ENCODE data around the gene EPN2.

EPN2 gene

DNA sequence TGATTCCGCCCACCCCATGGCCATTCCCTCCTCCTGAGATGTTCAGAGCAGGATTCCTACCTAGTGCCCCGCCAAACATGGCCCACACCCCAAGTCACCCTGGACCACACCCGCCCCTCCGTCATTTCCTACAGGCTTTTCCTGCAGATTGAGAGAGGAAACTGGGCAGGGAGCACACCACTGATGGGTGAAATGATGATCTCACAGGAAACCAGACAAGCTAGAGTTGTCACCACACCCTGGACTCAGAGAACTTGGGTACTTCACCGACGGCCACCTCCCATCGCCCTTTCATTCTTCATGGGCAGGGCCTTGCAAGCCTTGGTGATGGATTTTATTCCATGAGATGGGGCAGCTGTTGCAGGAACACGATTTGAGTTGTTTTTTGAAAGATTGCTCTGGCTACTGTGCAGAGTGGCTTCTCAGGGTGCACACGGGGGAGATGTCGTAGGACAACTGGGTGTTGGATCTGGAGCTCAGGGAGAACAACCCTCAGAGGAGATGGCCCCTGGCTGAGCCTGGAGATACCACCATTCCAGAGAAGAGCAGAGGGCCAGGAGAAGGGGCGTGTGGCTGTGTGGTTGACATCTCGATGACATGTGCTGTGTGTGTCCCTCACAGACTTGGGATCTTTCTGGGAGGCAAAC lies 132.8 kb downstream of the EPN2 start:
- FAIRE-seq = no peak

DNA sequence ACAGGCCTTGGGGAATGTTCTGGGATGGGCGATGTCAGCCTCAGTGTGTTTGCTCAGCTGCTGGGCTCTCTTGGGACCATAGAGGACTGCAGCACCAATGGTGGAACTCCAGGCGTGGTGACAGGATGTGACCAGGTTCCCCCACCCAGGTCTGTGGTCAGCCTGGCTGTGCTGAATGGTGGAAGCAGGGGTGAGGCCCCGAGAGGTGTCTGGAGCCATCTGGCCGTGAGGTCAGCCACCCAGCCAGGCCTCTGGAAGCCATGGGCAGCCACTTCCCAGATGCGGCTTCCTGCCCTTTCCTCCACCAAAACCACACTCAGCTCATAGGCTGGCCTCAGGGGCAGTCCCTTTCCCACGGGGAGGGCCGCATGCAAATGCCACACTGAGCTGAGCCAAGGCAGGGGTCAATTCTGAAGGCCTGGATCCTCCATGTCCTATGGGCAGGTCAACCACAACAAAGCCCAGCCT lies 133.4 kb downstream of the EPN2 start:
- FAIRE-seq = no peak

DNA sequence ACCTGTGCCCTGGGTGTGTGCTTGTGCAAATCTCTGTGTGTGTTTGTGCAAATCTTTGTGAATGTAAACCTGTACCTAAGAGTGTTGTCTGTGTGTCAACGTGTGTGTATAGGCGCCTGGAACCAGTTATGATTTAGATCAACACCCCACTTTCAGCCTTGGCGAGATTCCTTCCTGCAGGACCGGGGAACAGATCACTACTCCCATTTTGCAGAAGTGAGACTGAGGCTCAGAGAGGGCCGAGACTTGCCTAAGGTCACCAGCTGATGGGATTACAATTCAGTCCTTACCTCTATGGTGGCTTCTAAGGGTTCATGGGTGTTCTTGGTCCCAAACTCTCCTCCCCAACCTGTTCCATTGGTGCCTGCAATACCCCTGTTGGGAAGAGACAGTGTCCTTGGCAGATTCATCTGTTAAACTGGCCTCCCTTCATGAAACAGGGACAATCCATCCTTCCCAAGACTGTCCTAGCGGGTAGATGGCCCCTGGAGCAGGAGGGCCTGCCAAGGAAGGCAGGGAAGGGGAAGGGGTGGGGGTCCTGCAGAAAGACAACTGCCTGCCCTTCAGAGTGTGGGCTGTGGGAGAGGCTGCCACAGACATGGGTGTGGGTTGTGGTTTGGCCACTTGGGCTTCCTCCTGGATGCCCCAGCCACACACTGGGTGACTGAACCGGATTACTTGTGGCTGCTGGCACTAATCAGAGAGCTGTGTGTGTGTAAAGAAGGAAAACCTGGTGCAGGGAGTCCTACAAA lies 134.3 kb downstream of the EPN2 start:
- no peak for FAIRE-seq

DNA sequence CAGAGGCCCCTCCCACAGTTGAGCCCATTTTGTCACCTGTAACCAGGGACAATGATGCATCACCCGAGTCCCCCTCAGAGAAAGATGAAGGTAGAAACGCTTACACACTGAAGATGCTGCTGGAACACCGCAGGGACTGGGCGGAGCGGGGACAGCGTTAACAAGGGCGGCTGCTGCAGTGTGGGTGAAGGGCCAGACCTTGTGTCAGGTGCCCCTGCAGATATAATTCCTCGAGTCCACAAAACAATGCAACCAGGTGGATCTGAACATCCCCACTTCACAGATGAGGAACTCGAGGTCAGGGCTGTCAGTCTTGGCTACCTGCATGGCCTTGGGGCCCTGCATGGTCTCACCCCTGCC lies 134.8 kb downstream of the EPN2 start:
- FAIRE-seq = no peak

DNA sequence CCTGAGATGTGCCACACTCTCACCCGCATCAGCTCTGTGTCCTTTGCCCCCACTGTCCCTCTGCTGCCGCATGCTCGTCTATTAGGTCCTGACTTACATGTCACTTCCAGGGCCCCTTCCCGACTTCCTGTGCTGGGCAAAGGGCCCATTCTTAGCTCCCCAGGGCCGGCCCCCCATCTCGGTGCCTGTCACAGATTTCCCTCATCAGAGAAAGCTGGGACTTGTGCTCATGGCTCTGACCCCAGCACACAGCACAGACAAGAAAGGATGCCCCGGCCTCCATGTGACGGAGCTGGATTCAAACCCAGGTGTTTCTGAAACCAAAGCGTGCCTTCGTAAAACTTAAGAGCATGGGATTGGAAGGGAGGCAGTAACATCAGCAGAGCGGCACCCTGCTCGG lies 135.3 kb downstream of the EPN2 start:
- FAIRE-seq = no peak

DNA sequence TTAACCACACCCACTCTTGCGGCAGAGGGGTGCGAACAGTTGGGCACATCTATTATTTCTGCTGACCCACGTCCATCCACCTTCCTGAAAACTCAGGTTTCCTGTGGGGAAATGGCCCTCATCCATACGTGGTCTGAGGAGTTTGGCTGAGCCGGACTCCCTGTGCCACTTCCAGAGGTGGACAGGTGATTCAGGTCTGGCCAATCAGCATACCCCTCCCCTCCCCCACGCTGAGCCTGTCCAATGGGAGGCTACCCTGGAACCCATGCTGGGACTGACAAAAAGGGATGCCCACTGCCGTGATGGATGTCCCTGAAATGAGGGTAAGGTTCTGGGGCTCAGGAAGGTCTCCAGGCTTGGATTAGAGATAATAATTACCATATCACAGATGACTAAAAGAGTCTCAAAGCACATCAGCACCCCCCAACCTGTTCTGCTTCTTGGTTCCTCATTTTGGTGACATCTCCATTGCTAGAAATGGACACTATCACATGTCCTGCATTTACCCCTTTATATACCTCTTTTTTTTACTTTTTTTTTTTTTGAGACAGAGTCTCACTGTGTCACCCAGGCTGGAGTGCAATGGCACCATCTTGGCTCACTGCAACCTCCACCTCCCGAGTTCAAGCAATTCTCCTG lies 135.8 kb downstream of the EPN2 start:
- FAIRE-seq = no peak

DNA sequence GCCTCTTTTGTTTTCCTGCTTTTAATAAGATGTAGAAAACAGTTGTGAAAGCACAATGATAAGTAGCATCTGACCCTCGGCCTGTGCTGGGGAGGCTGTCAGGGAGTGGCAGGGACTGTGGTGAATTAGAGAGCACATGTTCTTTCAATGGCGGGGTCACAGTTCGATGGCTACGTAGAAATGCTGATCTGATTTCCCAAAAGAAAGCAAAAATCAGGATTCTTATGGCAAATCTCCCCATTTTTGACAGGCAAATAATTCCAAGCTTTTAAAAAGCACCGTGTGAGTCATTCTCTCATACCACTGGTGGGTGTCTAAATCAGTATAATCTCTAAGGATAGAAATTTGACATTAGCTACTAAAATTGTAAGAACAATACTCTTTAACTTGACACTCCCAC lies 137.0 kb downstream of the EPN2 start:
- no peak for FAIRE-seq

DNA sequence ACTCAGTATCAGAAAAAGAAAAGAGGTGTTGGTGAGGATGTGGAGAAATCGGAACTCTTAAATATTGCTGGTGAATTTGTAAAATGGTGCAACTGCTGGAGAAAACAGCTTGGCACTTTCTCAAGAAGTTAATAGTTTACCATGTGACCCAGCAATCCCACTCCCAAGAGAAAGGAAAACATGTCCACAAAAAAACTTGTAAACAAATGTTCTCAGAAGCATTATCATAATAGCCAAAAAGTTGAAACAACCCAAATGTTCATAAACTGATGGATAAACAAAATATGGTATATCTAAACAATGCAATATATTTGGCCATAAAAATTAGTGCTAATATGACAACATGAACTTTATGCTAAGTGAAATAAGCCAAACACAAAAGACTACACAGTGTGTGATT lies 138.6 kb downstream of the EPN2 start:
- FAIRE-seq = no peak

DNA sequence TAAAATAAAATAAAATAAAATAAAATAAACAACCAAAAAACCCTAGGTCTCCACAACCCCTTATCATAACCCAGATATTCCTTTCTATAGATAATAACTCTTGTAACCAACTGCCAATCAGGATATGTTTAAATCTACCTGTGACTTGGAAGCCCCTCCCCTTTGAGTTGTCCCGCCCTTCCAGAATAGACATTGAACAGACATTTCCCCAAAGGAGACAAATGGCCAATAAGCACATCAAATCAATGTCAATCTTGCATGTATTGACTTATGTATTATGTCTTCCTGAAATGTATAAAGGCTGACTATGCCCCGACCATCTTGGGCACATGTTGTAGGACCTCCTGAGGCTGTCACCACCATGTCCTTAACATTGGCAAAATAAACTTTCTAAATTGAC lies 139.6 kb downstream of the EPN2 start:
- peak; percentile 45 for FAIRE-seq

DNA sequence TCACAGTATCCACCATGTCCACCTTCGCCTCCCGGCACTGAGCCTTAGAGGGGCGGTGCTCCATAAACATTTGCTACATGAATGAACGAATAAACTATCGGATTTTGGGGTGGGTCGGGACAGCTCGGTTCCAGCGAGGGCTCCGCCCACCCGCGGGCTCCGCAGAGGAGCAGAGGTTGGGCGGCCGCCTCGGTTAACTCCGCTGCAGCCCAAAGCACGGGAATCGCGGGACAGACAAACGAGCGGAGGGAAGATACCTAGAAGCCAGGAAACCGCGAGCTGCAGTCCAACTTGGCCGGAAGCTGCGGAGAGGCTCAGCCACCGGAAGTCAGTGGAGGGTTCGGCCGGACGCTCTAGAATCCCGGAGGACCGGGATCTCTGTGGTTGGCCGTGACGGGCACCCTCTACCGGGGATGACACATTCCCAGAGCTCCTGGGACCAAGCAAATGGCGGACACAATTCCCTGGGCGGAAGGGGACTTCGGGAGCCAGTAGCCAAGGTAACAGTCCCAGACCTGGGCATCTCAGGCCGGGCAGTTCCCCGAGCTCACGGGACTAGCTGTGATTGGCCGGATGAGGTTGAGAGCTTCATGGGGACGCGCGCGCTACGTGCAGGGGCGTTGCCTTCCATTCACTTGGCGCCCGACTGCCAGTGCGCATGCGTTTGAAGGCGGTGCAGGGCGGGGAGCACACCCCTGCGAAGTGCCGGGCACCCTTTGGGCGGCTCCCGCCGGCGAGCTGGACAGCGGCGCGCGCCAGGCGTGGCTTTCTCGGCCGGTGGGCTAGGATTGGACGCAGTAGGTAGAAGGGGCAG lies 140.6 kb downstream of the EPN2 start:
- peak; percentile 80 for FAIRE-seq

DNA sequence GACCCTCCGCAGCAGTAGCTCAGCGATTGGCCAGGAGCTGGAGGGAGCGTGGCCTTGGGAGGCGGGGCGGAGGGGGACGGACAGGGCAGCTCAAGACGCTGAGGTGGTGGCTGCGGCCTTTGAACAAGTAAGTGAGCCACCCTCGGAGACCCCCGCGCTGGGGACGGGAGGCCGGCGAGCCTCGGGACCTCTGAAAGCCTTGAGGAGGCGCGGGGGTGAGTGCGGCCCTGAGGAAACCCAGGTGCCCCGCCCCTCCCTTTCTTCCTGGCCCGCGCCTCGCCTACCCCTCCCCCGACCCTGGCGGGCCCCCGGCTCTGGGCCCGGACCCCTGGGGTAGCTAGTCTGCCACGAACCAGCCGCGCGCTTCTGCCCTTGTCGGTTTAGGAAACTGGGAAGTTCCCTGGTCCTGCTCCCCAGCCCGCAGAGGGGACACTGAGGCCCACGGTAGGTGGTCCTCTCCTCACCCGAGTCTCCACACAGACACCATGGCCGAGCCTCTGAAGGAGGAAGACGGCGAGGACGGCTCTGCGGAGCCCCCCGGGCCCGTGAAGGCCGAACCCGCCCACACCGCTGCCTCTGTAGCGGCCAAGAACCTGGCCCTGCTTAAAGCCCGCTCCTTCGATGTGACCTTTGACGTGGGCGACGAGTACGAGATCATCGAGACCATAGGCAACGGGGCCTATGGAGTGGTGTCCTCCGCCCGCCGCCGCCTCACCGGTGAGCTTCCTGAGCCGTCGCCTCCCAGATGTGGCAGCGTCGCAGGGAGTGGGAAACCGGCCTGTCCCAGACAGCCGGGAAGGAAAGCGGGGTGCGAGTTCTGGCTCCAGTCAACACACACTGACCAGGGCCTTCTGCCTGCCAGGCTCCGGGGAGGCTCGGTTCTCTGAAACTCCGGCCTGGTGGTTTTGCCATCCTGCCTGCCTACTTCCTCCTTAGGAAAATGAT lies 141.5 kb downstream of the EPN2 start, which contains the start of gene MAPK7:
MAPK7 (plus strand) TSS at position 83 of the 945 bp plus-strand sequence; CDS start at position 486, 403 bp downstream.
- FAIRE-seq = no peak

DNA sequence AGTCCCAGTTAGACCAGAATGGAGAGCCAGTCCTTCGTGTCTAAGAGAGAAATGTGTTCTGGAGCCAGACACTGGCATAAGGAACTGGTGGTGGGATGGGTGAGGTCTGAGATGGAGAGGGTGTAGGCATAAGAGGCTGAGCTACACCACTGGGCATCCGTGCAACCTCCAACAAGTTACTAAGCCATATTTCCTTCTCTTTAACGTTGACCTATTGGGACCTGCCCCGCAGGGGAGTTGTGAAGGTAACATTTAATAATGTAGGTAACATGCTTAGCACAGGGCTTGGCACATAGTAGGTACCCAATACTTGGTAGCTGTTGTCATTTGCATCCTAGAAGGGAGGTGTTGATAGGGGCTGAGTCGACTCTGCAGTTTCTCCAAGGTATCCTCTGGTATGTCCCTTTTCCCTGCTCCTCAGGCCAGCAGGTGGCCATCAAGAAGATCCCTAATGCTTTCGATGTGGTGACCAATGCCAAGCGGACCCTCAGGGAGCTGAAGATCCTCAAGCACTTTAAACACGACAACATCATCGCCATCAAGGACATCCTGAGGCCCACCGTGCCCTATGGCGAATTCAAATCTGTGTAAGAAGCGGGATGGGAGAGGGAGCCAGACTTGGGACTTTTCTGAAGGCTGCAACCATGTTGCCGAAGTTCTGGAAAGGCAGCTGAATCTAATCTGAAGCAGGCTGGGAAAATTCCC lies 142.3 kb downstream of the EPN2 start:
- FAIRE-seq = no peak

DNA sequence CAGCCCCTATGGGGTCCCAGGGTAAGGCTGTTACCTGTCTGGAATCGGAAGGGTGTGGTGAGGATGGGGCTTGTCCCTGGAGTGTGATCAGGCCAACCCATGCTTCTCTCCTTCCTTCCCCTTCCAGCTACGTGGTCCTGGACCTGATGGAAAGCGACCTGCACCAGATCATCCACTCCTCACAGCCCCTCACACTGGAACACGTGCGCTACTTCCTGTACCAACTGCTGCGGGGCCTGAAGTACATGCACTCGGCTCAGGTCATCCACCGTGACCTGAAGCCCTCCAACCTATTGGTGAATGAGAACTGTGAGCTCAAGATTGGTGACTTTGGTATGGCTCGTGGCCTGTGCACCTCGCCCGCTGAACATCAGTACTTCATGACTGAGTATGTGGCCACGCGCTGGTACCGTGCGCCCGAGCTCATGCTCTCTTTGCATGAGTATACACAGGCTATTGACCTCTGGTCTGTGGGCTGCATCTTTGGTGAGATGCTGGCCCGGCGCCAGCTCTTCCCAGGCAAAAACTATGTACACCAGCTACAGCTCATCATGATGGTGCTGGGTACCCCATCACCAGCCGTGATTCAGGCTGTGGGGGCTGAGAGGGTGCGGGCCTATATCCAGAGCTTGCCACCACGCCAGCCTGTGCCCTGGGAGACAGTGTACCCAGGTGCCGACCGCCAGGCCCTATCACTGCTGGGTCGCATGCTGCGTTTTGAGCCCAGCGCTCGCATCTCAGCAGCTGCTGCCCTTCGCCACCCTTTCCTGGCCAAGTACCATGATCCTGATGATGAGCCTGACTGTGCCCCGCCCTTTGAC lies 143.5 kb downstream of the EPN2 start:
- no peak for FAIRE-seq

DNA sequence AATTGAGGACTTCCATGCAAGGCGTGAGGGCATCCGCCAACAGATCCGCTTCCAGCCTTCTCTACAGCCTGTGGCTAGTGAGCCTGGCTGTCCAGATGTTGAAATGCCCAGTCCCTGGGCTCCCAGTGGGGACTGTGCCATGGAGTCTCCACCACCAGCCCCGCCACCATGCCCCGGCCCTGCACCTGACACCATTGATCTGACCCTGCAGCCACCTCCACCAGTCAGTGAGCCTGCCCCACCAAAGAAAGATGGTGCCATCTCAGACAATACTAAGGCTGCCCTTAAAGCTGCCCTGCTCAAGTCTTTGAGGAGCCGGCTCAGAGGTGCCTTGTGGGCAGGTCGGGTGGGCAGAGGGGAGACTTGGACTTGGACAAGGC lies 144.2 kb downstream of the EPN2 start:
- FAIRE-seq = no peak

DNA sequence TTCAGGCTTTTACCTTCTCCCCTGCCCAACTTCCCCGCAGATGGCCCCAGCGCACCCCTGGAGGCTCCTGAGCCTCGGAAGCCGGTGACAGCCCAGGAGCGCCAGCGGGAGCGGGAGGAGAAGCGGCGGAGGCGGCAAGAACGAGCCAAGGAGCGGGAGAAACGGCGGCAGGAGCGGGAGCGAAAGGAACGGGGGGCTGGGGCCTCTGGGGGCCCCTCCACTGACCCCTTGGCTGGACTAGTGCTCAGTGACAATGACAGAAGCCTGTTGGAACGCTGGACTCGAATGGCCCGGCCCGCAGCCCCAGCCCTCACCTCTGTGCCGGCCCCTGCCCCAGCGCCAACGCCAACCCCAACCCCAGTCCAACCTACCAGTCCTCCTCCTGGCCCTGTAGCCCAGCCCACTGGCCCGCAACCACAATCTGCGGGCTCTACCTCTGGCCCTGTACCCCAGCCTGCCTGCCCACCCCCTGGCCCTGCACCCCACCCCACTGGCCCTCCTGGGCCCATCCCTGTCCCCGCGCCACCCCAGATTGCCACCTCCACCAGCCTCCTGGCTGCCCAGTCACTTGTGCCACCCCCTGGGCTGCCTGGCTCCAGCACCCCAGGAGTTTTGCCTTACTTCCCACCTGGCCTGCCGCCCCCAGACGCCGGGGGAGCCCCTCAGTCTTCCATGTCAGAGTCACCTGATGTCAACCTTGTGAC lies 144.7 kb downstream of the EPN2 start:
- no peak for FAIRE-seq

DNA sequence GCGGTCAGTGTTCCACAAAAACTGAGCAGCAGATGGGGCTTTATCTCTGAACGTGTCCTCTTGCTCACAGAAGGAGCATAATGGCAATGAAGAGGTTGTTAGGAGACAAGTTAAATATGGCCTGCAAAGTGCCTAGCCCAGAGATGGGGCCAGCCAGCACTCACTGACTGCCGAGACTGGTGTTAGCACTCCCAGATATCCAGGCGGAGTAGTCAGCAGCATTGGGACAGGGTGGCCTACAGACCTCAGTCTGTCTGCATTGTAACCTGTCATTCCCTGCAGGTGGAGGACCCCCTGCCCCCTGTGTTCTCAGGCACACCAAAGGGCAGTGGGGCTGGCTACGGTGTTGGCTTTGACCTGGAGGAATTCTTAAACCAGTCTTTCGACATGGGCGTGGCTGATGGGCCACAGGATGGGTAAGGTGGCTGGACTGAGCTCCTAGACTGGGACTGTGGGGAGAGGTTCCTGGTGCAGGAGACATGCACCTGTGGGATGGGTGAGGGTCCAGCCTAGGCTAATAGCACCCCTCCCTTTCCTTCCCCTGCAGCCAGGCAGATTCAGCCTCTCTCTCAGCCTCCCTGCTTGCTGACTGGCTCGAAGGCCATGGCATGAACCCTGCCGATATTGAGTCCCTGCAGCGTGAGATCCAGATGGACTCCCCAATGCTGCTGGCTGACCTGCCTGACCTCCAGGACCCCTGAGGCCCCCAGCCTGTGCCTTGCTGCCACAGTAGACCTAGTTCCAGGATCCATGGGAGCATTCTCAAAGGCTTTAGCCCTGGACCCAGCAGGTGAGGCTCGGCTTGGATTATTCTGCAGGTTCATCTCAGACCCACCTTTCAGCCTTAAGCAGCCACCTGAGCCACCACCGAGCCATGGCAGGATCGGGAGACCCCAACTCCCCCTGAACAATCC lies 145.6 kb downstream of the EPN2 start:
- no peak for FAIRE-seq

DNA sequence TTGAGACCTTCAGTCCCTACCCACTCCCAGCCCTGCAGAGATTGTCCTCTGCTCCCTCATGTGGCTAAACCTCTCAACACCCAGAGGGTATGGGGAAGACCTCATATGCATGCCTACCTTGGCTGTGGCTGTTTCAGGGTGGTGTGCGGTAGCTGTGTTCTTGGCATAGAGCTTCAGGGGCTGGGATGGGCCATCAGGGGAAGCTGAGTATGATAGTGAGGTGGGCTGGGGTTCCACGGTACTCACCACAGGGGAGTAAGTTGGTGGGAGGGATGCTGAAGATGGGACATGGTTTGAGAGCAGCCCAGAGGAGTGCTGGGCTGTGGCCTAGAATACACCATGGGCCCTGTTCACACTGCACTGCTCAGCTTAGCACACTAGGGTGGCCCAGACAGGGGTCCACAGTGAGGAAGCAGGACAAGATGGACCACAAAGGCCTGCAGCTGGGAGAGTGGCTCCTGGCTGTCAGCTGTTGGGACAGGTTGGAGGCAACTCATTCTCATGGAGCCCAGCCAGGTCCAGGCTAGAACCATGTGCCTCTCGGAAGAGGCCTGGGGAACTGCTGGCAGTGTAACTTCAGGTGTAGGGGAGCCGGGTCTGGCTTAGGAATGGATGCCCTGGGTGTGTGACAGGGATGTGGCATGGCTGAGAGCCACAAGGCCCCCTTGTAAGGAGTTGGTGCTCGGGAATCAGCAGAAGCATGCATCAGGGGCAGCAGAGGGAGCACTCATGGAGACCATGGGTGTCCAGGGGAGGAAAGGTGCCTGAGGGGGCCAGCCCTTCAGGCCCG lies 146.7 kb downstream of the EPN2 start:
- FAIRE-seq = no peak
